DND-41 (cell line): ENCODE results near the gene E2F4.

Source experiments
- ATAC-seq: fragments of 200-7000 bp; cut with Tn5 transposase; 3 replicates; pipeline ENCODE4 v1.9.1; 2021; ENCODE audit warnings: low read depth; ENCODE audit not compliant: insufficient read depth
- DNase-seq: peaks from one replicate; pipeline ENCODE4 v3.0.0-alpha.2; 2020
- H2AFZ ChIP-seq: 2 replicates; pipeline ENCODE4 v1.6.0; 2012; ENCODE audit warnings: low read depth, low read length
- H3K27ac ChIP-seq: 2 replicates; pipeline ENCODE4 v1.5.1; 2012; ENCODE audit warnings: low read length, inconsistent platforms
- H3K27me3 ChIP-seq: fragments of 200-600 bp; sonication (generic); 2 replicates; pipeline ENCODE4 v1.6.0; 2012; ENCODE audit warnings: low read length, mild to moderate bottlenecking, inconsistent platforms; ENCODE audit not compliant: insufficient read depth, poor library complexity
- H3K36me3 ChIP-seq: 2 replicates; pipeline ENCODE4 v1.5.1; 2012; ENCODE audit warnings: low read length, inconsistent platforms; ENCODE audit not compliant: insufficient read depth
- H3K4me1 ChIP-seq: 2 replicates; pipeline ENCODE4 v1.5.1; 2012; ENCODE audit warnings: mild to moderate bottlenecking, low read length; ENCODE audit not compliant: insufficient read depth
- H3K4me2 ChIP-seq: 2 replicates; pipeline ENCODE4 v1.6.0; 2012; ENCODE audit warnings: mild to moderate bottlenecking, moderate library complexity, low read length, inconsistent platforms; ENCODE audit not compliant: insufficient read depth
- H3K4me3 ChIP-seq, 2 experiments: fragments of 200-600 bp in 1 of 2; shearing (Covaris generic) in 1 of 2; 2 replicates each; pipeline ENCODE4 v1.5.1; 2012 to 2016; ENCODE audit warnings: inconsistent platforms in 2 of 2, low read length in 2 of 2, mild to moderate bottlenecking in 2 of 2, low read depth in 1 of 2, moderate library complexity in 1 of 2
- H3K79me2 ChIP-seq: 2 replicates; pipeline ENCODE4 v1.6.0; 2012; ENCODE audit warnings: low read length, inconsistent platforms; ENCODE audit not compliant: insufficient read depth
- H3K9ac ChIP-seq: 2 replicates; pipeline ENCODE4 v1.6.0; 2012; ENCODE audit warnings: low read depth, mild to moderate bottlenecking, inconsistent platforms, low read length, moderate library complexity
- H3K9me3 ChIP-seq: 2 replicates; pipeline ENCODE4 v1.5.1; 2012; ENCODE audit warnings: low read length, moderate library complexity, mild to moderate bottlenecking, inconsistent platforms; ENCODE audit not compliant: insufficient read depth, severe bottlenecking
- H4K20me1 ChIP-seq: 2 replicates; pipeline ENCODE4 v1.6.0; 2012; ENCODE audit warnings: low read length; ENCODE audit not compliant: insufficient read depth
- EZH2 ChIP-seq: IDR thresholded peaks from 3 replicates; pipeline ENCODE4 v1.6.1; 2012; ENCODE audit warnings: borderline replicate concordance, low read depth, mild to moderate bottlenecking, moderate library complexity, low read length, inconsistent platforms; ENCODE audit not compliant: severe bottlenecking
- TF ChIP-seq, protein P1 (sequence below): IDR thresholded peaks from 2 replicates; pipeline ENCODE4 v1.5.1; 2012; ENCODE audit warnings: borderline replicate concordance, low read length, moderate library complexity, mild to moderate bottlenecking; ENCODE audit not compliant: poor library complexity, severe bottlenecking; ENCODE audit errors: extremely low read depth

Gene E2F4

DNA sequence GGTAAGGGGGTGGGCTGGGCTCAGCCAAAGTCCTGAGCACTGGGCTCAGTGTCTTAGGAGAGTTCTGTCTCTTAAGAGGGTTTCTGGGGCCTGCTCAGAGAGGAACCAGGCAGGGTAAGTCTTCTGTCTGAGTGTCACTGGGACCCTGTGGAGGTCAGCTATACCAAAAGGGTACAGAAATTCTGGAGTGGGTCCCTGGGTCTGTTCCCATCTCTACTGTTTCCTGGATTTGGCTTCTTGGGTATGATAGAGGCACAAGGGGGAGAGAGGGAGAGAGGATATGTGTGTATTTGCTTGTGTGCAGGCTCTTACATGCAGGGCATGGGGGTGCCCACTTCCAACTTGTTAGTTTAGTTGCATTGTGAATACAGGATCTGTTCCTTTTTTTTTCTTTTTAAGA, 1.6 kb downstream of the E2F4 start:
- H3K4me1 ChIP-seq = peaks cover 37% of the 10 kb centered on the region
- ATAC-seq (no peak), DNase-seq (no peak)
- H3K36me3 ChIP-seq = peaks cover 62% of the 10 kb centered on the region
- H3K4me3 ChIP-seq = peak overlapping the region; percentile 92 to 94; a peak in 3 of 4 replicates
- TF ChIP-seq, protein P1, sequence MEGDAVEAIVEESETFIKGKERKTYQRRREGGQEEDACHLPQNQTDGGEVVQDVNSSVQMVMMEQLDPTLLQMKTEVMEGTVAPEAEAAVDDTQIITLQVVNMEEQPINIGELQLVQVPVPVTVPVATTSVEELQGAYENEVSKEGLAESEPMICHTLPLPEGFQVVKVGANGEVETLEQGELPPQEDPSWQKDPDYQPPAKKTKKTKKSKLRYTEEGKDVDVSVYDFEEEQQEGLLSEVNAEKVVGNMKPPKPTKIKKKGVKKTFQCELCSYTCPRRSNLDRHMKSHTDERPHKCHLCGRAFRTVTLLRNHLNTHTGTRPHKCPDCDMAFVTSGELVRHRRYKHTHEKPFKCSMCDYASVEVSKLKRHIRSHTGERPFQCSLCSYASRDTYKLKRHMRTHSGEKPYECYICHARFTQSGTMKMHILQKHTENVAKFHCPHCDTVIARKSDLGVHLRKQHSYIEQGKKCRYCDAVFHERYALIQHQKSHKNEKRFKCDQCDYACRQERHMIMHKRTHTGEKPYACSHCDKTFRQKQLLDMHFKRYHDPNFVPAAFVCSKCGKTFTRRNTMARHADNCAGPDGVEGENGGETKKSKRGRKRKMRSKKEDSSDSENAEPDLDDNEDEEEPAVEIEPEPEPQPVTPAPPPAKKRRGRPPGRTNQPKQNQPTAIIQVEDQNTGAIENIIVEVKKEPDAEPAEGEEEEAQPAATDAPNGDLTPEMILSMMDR = no peak
- TF ChIP-seq EZH2 = no peak
- H3K9me3 ChIP-seq = no peaks in the 10 kb centered on the region
- H3K27ac ChIP-seq = peak overlapping the region; percentile 80
- peak overlapping the region; percentile 96 for H3K4me2 ChIP-seq
- peaks cover 44% of the 10 kb centered on the region for H4K20me1 ChIP-seq
- peak overlapping the region; percentile 85 for H3K9ac ChIP-seq
- no peaks in the 10 kb centered on the region for H3K27me3 ChIP-seq
- H3K79me2 ChIP-seq = peaks cover 41% of the 10 kb centered on the region
- no peak overlapping the region for H2AFZ ChIP-seq

DNA sequence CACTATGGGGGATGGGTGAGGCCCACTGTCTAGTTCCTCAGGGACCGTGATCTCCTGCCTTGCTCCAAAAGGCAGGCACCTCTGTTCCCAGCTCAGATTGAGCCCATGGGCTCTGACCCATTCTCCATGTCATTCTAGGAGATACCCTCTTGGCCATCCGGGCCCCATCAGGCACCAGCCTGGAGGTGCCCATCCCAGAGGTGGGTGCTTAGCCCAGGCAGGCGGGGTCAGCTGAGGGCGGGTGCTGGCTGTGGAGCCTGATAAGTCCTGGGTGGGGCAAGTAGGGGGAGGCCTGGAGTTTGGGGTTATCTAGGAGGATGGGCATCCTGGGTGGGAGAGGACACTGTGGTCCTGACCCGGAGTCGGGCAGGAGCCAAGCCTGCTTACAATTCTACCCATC, 2.3 kb downstream of the E2F4 start:
- Histone ChIP-seq H3K36me3 (peaks cover 68% of the 10 kb centered on the region), H3K27ac (no peak overlapping the region), H3K4me1 (peaks cover 37% of the 10 kb centered on the region), H3K9me3 (no peaks in the 10 kb centered on the region), H3K27me3 (no peaks in the 10 kb centered on the region), H3K79me2 (peaks cover 41% of the 10 kb centered on the region), H3K4me2 (peak overlapping the region; percentile 96), H4K20me1 (peaks cover 44% of the 10 kb centered on the region), H3K4me3 (peak overlapping the region in 1 of 2 experiments; percentile 94; a peak in 2 of 4 replicates), H2AFZ (no peak overlapping the region), H3K9ac (0 out of 2 replicates have a peak overlapping the region, but pooled peaks have one; percentile 85)
- DNase-seq (no peak), ATAC-seq (no peak)
- TF ChIP-seq, protein P1 = no peak
- TF ChIP-seq EZH2 = no peak

- Histone ChIP-seq H3K4me3 (no peak overlapping the region), H3K9me3 (no peaks in the 10 kb centered on the region), H3K9ac (no peak overlapping the region), H3K79me2 (peaks cover 41% of the 10 kb centered on the region), H3K27me3 (no peaks in the 10 kb centered on the region), H4K20me1 (peaks cover 48% of the 10 kb centered on the region), H2AFZ (no peak overlapping the region), H3K36me3 (peaks cover 79% of the 10 kb centered on the region), H3K4me1 (peaks cover 36% of the 10 kb centered on the region), H3K27ac (no peak overlapping the region), H3K4me2 (no peak overlapping the region)
- no peak for DNase-seq
- no peak for ATAC-seq
- TF ChIP-seq EZH2 = no peak
- TF ChIP-seq, protein P1 = no peak
Measured at GRCh38 chr16:67195676-67196075, 3.7 kb downstream of the E2F4 start.

- Histone ChIP-seq H4K20me1 (peaks cover 48% of the 10 kb centered on the region), H3K9ac (no peak overlapping the region), H3K4me1 (peaks cover 25% of the 10 kb centered on the region), H3K79me2 (peaks cover 33% of the 10 kb centered on the region), H3K27ac (no peak overlapping the region), H2AFZ (no peak overlapping the region), H3K27me3 (no peaks in the 10 kb centered on the region), H3K4me3 (no peak overlapping the region), H3K4me2 (no peak overlapping the region), H3K36me3 (peaks cover 89% of the 10 kb centered on the region), H3K9me3 (no peaks in the 10 kb centered on the region)
- no peak for ATAC-seq
- DNase-seq = no peak
- TF ChIP-seq, protein P1 = no peak
- no peak for TF ChIP-seq EZH2
Measured at GRCh38 chr16:67196881-67197280, 4.9 kb downstream of the E2F4 start.
